HG02798 (cell line): ENCODE measurements around the gene CC2D2A.

Source experiments
- ATAC-seq: cut with Tn5 transposase; IDR thresholded peaks from one replicate; pipeline ENCODE4 v1.9.1; 2021; ENCODE audit warnings: mild to moderate bottlenecking; ENCODE audit not compliant: unreplicated experiment, poor library complexity

CC2D2A gene

GRCh38 chr4:15458616-15459015, 11.1 kb upstream of the CC2D2A start:
- ATAC-seq: no peak

- no peak for ATAC-seq
Measured at GRCh38 chr4:15459706-15460105, 10.0 kb upstream of the CC2D2A start.

GRCh38 chr4:15466596-15466995, 3.1 kb upstream of the CC2D2A start:
- no peak for ATAC-seq

- no peak for ATAC-seq
Measured at GRCh38 chr4:15470128-15470475, 420 bp downstream of the CC2D2A start.

GRCh38 chr4:15476396-15476795, 6.7 kb downstream of the CC2D2A start:
- no peak for ATAC-seq

GRCh38 chr4:15478724-15479088, 9.0 kb downstream of the CC2D2A start:
- ATAC-seq: no peak

- peak; percentile 51 for ATAC-seq
Measured at GRCh38 chr4:15479089-15479912, 9.6 kb downstream of the CC2D2A start.

- no peak for ATAC-seq
Measured at GRCh38 chr4:15479913-15480185, 10.2 kb downstream of the CC2D2A start.

GRCh38 chr4:15481961-15482745, 12.5 kb downstream of the CC2D2A start:
- no peak for ATAC-seq

GRCh38 chr4:15482842-15483241, 13.2 kb downstream of the CC2D2A start:
- ATAC-seq: no peak

- ATAC-seq: no peak
Measured at GRCh38 chr4:15488136-15488535, 18.5 kb downstream of the CC2D2A start.

GRCh38 chr4:15488658-15489470, 19.2 kb downstream of the CC2D2A start:
- ATAC-seq: no peak

GRCh38 chr4:15489551-15489950, 19.9 kb downstream of the CC2D2A start:
- ATAC-seq: no peak

GRCh38 chr4:15493411-15493810, 23.7 kb downstream of the CC2D2A start:
- no peak for ATAC-seq

GRCh38 chr4:15495621-15496020, 25.9 kb downstream of the CC2D2A start:
- ATAC-seq: no peak

- ATAC-seq: no peak
Measured at GRCh38 chr4:15498356-15498755, 28.7 kb downstream of the CC2D2A start.

GRCh38 chr4:15500701-15501100, 31.0 kb downstream of the CC2D2A start:
- no peak for ATAC-seq

- ATAC-seq: no peak
Measured at GRCh38 chr4:15501941-15502340, 32.3 kb downstream of the CC2D2A start.

GRCh38 chr4:15502384-15502783, 32.7 kb downstream of the CC2D2A start:
- no peak for ATAC-seq

GRCh38 chr4:15504041-15504440, 34.4 kb downstream of the CC2D2A start:
- ATAC-seq: no peak

- no peak for ATAC-seq
Measured at GRCh38 chr4:15506464-15506863, 36.8 kb downstream of the CC2D2A start.
